HG02642 (cell line): ENCODE results near the gene SPATA6.
"Not testable (repeated sequence)": the region's sequence is repeated elsewhere in the genome, so short reads cannot be mapped to it uniquely, and the experiment has no call there.

Experiments used
- ATAC-seq: cut with Tn5 transposase; IDR thresholded peaks from one replicate; pipeline ENCODE4 v1.9.1; 2021; ENCODE audit warnings: mild to moderate bottlenecking; ENCODE audit not compliant: unreplicated experiment, poor library complexity

SPATA6 gene

DNA sequence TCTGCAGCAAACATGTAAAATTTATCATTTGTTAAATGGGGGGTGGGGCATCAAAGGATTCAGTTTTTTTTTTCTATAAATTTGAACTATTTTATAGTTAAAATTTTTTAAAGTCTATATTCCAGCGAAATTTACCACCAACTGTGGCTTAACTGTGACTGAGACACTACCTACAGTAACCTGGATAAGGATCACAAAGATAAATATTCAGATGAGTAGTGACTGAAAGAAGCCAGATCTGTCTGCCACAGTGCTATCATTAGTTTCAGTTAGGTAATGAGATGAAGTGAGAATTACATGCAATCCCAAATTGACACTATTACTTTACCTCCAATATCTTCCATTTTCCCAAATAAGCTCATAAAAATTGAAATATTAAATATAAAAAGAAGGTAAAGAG is 5.4 kb downstream of the SPATA6 start:
- no peak for ATAC-seq

DNA sequence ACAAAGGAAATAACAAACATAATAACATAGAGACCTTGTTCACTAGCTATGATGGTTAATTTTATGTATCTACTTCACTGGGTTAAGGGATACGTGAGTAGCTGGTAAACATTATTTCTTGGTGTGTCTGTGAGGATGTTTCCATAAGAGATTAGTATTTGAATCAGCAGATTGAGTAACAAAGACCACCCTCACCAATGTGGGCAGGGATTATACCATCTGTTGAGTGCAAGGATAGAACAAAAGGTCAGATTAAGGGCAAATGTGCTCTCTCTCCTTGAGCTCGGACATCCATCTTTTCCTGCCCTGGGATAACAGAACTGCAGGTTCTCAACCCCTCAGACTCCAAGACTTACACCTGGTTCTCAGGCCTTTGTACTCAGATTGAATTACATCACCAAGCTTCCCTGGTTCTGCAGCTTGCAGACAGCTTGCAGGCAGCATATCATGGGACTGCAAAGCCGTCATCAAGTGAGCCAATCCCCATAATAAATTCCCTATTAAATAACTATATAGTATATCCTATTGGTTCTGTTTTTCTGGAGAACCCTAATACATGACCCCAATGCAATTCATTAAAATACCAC is 9.2 kb downstream of the SPATA6 start:
- ATAC-seq, result no peak

DNA sequence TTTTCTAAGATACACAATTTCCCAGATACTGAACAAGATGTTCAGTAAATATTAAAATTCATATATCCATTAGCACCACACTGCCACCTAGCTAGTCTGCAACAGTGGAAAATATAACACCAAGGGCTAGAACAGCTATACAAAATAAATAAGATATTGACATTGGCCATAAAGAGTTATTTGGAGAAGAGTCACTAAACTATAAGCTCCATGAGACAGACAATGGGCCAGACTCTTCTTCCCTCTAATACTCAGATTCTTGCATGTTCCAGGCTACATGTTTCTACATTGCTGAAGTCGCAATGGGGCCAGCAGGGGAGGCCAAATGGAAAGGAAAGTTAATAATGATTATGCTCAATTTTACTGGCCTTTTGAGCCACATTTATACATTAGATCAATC is 21.5 kb downstream of the SPATA6 start:
- ATAC-seq, result no peak

DNA sequence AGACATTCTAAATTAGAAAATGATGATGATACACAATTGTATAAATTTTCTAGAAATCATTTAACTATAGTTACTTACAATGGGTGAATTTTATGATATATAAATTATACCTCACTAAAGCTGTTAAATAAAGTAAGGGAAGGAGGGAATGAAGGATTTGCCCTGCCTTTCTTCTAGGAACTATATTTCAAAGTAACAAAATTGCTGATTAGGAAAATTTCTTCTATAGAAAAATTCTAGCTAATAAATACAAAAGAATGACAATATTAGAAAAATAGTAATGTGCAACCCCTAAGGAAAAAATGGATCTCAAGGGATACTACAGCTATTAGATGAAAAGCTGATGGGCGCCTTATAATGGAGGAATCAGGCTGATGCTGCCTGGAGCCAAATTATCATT is 23.1 kb downstream of the SPATA6 start:
- no peak for ATAC-seq

DNA sequence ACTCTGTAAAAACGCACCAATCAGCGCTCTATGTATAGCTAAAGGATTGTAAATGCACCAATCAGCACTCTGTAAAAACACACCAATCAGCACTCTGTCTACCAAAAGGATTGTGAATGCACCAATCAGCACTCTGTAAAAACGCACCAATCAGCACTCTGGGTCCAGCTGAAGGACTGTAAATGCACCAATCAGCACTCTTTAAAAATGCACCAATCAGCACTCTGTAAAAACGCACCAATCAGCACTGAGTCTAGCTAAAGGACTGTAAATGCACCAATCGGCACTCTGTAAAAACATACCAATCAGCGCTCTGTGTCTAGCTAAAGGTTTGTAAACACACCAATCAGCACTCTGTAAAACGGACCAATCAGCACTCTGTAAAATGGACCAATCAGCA is 27.8 kb downstream of the SPATA6 start:
- not testable (repeated sequence) for ATAC-seq

DNA sequence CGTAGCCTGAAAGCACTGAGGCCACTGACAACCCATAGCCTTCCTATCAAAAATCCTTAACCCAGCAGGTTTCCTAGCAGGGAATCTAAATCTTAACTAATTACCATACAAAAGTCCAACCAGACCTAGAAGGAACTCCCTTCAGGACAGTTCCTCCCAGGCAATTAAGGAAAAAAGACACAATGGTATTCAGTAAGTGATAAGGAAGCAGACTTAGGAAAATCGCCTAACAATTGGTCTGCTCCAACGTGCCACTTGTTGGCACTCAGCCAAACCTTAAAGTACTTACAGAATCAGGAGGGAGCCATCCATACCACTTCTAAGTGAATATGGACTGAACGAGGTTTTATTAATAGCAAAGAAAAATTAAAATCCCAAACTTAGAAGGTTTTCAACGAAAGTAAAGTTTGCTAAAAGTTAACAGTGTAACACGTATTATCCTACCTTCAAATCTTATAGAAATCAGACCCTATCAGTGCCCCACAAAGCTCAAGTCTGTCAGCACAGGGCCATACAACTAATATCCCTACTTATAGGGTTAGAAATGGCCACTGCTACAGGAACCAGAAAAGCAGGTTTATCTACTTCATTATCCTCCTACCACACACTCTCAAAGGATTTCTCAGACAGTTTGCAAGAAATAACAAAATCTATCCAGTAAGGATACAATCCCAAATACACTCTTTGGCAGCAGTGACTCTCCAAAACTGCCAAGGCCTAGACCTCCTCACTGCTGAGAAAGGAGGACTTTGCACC is 29.0 kb downstream of the SPATA6 start:
- no peak for ATAC-seq

DNA sequence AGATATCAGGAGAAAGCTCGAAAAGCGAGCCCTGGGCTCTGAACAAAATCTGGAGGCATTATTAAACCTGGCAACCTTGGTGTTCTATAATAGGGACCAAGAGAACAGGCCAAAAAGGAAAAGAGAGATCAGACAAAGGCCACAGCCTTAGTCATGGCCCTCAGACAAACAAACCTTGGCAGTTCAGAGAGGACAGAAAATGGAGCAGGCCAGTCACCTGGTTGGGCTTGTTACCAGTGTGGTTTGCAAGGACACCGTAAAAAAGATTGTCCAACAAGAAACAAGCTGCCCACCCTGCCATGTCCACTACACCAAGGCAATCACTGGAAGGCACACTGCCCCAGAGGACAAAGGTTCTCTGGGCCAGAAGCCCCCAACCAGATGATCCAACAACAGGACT is 31.2 kb downstream of the SPATA6 start:
- not testable (repeated sequence) for ATAC-seq

DNA sequence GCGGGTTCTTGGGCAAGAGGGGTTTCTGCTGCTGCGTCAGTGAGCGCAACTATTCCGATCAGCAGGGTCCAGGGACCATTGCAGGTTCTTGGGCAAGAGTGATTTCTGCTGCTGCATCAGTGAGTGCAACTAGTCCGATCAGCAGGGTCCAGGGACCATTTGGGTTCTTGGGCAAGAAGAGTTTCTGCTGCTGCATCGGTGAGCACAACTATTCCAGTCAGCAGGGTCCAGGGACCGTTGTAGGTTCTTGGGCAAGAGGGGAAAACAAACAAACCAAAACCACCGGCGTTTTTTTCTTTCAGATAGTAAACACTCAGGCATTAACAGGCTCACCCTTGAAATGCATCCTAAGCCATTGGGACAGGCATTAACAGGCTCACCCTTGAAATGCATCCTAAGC is 32.6 kb downstream of the SPATA6 start:
- ATAC-seq, result no peak

DNA sequence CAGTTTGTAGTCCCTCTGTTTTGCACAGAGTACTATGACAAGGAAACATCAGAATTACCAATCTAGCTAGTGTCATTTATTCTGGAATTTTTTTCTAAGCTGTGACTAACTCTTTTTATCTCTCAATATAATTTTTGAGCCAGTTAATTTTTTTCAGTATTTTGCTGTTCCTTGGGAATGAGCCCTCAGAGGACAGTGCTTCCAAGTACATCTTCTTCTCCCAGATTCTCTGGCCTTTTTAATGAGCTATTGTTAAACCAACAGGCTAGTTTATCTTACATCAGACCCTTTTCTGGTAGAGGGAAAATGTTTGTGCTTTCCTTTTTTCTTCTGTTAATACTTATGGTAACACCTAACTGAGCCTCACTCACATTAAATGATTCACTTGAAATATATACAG is 34.6 kb downstream of the SPATA6 start:
- not testable (repeated sequence) for ATAC-seq

DNA sequence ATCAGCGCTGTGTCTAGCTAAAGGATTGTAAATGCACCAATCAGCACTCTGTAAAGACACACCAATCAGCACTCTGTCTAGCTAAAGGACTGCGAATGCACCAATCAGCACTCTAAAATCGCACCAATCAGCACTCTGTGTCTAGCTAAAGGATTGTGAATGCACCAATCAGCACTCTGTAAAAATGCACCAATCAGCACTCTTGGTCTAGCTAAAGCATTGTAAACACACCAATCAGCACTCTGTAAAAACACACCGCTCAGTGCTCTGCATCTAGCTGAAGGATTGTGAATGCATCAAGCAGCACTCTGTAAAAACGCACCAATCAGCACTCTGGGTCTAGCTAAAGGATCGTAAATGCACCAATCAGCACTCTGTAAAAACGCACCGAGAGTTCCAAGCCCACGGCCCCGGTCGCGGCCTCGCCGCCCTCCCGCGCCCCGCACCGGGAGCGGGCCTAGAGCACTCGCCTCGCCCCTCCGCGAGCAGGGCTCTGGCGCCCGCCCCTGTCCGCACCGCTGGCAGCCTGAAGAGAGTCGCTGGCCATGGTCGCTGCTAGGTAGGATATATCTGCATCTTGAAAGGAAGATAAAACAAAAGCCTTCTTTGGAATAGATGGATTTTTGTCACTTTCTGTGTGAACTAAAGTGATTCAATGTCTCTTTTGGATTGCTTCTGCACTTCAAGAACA is 36.5 kb downstream of the SPATA6 start:
- not testable (repeated sequence) for ATAC-seq

DNA sequence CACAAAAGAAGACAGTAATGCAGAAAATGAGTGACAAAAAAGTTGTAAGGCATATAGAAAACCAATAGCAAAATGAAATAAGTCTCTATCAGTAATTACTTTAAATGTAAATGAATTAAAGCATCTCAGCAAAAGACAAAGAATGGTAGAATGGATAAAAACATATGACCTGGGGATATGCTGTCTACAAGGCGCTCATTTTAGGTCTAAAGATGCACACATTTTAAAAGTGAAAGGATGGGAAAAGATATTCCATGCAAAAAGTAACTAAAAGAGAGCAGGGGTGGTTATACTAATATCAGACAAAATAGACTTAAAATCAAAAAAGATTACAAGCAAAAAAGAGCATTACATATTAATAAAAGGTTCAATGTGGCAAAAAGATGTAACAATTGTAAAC is 41.2 kb downstream of the SPATA6 start:
- ATAC-seq, result no peak

DNA sequence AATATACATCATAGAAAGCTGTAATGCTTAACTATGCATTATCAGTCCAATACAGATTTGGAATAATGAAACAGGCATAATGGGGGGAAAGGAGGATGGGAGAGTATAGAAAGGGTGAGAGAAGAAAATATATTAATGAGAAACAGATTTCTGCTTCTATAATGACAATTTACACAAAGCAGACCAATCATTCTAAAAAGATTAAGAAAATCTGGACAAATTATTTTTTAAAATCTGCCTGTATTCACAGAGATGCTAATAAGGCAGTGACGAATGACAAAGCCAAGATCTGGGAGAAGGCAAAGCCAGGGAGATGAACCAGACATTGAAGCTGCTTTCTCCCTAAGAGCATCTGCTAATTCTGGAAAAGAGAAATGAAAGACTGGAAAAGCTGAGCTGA is 50.0 kb downstream of the SPATA6 start:
- no peak for ATAC-seq

DNA sequence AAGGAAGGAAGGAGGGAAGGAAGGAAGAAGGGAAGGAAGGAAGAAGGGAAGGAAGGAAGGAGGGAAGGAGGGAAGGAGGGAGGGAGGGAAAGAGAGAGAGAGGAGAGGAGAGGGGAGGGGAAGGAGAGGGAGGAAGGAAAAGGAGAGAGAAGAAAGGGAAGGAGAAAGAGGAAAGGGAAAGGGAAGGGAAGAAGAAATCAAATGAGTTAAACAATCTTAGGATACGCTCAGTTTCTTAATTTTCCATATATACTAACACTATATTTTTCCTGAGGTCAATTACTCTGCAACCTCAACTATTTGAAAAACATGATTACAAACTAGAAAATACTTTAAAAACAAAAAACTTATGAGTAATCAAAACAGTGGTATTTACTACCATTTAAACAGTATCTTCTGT is 53.3 kb downstream of the SPATA6 start:
- ATAC-seq, result no peak

DNA sequence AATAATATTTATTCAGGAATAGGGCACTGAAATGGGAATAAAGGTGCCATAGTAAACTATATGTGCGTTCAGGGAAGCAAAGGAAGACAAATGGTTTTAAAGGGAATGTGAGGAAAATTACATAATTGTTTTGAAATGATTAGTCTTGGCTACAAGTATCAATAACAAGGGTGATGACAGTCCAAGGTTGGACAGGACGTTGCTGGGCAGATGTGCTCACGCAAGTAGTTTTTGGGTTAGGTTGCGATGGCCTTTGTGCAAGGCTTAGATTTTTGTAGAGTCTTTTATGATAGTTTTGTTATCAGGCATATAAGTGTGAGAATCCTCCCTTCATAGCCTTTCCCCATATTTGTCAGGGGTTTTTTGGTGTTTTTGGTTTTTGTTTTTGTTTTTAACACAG is 57.0 kb downstream of the SPATA6 start:
- no peak for ATAC-seq

DNA sequence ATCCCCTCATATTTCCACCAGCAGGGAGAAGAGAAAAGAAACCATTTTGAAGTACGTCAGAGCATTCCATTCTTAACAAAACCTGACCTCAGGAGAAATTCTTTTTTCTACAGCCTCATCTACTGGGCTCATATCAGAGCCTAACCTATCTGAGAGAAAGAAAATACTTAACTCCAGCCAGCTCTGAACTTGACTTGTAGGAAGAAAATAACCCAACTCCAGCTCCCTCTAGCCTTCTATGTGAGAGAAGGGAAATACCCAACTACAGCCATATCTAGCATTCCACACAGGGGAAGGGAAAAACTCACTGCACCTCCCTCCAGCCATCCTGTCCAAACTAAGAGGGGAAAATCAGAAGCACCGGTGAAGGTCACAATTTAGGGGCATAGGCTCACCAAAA is 57.7 kb downstream of the SPATA6 start:
- ATAC-seq, result no peak

DNA sequence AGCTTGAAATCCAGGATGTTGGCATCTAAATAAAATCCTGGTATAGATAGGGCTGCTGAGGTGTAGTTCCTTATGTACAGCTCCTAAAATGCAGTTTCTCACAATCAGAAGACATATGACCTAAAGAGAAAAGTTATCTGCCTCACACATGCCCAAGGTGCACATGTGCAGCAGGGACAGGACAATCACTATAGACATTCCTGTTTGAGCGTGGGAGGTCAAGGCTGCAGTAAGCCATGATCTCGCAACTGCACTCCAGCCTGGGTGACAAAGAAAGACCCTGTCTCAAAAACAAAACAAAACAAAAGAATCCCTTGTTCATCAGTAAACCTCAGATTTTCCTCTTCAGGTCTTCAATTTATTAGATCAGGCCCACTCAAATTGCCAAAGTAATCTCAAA is 66.1 kb downstream of the SPATA6 start:
- no peak for ATAC-seq

DNA sequence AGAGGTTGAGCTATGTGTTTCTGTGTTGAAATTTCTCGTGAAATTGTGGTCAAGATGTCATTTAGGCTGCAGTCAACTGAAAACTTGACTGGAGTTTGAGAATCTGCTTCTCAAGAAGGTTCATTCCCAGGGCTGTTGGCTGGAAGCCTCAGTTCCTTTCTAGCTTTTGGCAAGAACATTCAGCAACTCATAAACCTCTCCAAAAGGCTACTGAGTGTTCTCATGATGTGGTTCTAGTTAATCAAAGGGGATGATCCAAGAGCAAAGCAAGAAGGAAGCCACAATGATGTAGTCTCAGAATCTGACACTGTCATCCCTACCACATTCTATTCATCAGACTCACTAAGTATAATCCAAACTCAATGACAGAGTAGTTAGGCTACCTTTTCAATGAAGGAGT is 66.6 kb downstream of the SPATA6 start:
- ATAC-seq, result no peak

DNA sequence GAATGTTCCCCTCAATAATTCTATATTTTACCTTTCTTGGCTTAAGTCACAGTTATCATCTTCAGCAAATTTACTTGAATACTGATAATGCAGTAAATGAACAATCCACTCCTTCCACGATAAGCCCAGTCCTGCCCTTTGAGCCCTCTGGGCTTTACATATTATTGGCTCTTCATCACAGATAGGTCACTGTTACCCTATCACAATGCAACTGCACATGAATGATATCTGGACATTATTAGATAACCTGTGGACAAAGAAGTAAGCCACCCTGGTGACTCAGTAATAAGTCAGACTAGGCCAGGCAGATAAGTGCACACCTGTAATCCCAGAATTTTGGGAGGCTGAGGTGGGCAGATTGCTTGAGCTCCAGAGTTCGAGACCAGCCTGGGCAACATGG is 69.4 kb downstream of the SPATA6 start:
- ATAC-seq, result no peak

DNA sequence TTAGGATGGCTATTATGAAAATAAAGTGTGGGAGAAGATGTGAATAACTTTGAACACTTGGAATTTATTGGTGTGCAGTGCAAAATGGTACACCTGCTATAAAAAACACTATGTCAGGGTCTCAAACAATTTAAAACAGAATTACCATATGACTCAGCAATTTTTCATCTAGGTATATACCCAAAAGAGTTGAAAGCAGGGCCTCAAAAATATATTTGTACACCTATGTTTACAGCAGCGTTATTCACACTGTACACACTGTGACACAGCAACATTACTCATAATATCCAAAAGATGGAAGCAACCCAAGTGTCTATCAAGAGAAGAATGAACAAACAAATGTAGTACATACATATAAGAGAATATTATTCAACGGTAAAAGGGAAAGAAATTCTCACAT is 75.8 kb downstream of the SPATA6 start:
- no peak for ATAC-seq

DNA sequence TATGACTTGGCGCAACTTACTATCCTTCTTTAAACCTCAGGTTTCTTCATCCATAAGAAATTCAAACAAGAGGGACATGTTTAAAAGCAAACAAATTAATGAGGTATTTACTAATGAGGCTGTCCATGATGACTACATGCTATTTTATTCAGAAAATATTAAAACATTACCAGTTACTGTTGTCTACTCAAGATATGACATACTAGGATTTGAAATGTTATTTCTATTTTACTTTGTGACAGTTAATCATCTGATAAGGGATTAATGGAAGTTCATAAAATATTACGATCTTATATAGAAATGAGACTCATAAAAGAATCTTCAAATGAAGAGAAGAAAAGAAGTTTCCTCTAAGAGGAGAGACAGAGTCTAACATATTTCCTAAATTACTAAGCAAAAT is 80.1 kb downstream of the SPATA6 start:
- no peak for ATAC-seq

DNA sequence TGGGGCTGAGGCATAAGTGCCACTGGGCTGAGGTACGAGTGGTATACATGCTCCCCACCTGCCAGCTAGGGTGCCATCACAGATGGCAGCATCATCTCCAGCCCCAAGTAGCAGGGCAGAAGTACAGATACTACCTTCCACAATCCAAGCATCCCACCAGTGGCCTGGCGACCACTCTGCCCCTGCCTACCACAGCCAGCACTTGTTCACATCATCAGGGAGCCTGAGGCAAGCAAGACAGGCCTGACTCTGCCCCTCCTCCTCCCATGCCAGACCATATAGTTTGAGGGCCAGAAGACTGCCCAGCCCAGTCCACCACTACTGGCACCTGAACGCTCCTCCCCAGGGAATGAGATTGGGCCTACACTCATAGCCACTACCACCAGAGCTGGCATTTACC is 84.6 kb downstream of the SPATA6 start:
- ATAC-seq, result no peak

DNA sequence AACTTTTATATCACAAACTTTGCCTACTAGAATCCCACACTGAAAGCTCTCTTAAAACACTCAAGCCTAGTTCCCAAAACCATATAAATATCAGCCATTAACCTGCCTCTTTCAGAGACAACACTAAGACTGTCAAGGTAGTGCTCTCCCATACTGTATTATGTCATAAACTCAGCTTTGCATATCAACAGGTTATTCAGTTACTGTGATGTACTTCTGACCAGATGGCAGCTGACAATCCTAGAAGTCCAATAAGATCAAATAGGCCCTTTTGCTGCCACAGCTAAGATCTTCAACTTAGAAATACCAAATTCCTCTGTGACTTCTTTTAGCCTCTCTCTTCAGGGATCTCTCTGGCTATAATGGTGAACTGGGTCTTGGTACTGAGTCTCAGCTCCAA is 97.2 kb downstream of the SPATA6 start:
- no peak for ATAC-seq
